Measurements from ENCODE around the gene GRAMD4.

GRAMD4 gene

DNA sequence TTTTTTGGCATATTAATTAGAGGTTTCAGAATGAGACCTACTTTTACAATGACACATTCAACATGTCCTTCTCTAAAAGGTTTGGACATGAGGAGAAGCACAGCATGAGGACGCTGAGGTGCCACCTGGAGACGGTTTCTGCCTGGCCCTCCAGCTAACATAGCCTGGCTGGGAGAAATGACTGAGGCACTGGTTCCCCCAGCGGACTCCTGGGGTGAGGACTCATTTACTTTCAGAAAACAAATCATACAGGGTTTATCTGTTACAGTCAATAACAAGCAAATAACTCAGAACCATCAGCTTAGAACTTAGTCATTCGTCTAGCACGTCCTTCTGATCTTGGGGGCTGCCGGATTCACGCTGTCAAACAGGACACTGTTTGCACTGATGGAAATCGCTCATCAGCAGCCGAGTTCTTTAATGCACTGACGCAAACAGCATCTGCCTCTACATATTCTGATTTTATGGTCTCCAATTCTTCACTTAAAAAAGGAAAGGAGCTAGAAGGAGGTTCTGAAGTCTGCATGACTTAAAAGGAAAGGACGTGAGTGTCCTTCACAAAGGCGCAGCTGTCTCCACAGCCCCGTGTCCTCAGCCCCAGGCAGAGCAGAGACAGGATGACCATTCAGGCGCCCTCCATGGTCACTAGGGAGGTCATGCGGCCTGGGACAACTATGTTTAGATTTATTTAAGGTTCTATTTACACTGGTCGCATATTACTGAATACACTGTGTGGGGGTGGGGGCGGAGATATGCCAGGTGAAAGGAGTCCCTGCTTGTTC, 73.6 kb downstream of the GRAMD4 start:
- no peak for DNase-seq (ENCODE audit: low read depth)

DNA sequence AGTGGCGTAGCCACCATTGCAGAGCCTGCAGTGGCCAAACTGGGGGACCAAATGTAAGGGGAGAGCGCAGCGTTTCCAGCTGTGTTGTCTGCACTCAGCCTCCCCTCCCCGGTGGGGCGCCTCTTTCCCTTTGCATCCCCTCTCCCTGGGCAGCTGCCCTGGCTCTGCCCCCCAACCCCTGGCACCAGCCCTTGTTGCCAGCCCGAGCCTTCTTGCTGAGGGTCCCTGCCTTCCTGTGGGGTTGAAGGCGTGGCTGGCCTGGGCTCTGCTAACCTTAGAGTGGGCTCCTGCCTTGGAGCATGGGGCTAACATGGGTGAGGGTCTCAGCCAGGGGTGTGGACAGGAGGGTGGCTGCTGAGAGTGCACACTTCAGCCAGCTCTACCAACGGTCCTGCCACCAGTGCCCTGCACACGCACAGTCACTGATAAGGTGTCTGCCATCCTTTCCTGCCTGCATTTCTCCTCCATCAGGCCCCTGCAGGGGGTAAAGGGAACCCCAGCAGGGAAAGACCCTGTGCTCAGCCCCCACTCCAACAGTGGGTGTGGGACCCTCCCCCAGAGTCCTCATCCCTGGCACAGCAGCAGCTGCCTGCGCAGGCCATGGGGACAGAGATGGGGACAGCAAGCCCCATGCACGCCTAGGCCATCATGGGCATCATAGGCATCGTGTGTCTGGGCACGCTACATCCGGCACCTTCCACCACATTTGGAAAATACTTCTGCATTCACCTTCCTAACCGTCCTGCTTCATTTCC, 74.4 kb downstream of the GRAMD4 start:
- DNase-seq (ENCODE audit: low read depth), result no peak

DNA sequence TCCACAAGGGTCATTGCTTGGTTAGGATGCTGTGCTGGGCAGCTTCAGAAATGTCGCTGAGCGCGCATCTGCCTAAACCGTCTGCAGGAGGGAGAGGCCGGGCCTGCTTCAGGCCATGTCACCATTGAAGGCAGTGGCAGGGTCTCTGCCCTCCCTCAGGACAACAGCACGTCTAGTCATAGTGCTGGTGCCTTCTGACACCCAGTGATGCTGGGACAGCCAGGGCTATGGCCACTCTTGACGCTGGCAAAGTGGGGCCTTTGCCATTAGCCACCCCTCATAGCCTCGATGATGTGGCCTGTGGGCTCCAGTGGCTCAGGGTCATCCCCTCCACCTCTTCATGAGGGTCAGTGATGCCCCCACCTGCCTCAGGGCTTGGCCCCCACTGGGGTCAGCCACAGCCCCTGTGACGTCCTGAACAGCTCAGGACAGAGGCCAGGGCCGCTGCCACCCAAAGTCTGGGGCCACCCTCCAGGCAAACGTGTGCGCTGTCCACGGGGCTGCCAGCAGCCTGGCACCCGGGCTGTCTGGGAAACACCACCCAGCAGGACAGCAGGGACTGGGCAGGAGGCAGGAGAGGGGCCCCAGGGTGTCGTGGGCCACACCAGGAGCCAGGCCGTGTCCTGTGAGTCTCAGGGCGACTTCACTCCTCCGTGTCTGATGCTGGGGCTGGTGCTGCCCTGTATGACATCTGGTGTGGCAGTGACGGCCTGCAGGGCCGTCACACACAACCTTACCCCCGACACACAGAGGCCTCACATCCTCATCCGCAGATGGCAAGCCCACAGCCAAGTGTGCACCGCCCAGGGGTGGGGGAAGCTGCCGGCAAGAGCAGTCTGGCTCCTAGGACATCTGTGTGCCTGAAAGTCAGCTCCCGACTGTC, 75.4 kb downstream of the GRAMD4 start:
- DNase-seq (ENCODE audit: low read depth), result no peak

DNA sequence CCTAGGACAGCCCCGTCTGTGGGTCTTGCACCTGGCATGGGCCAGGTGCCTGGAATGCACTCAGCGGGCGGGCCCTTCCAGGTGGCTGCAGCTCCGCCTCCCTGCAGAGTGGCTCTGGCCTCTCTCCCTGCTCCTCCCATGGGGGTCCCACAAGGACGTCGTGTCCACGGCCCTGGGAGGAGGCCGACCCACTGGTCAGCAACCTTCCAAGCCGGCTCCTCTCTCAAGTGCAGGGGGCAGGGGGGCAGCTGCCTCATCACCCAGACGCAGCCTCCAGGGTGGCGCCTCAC, 76.0 kb downstream of the GRAMD4 start:
- no peak for DNase-seq (ENCODE audit: low read depth)

DNA sequence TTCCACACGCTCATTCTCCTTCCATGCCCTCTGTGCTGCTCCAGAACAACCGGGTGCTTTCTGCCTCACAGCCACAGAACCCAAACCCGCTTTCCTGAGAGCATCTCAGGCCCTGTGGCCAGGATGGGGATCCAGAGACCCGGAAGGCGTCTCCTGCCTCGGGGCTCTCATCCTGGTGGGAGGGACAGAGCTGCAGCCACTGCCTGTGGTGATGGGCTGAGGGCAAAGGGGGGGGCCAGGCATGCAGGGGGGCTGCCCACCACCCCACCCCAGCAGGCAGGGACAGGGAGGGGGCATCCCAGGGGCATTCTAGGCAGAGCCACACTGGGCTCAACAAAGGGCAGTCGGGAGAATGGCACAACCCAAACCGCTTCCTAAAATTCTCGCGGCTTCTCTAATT, 76.4 kb downstream of the GRAMD4 start:
- no peak for DNase-seq (ENCODE audit: low read depth)

DNA sequence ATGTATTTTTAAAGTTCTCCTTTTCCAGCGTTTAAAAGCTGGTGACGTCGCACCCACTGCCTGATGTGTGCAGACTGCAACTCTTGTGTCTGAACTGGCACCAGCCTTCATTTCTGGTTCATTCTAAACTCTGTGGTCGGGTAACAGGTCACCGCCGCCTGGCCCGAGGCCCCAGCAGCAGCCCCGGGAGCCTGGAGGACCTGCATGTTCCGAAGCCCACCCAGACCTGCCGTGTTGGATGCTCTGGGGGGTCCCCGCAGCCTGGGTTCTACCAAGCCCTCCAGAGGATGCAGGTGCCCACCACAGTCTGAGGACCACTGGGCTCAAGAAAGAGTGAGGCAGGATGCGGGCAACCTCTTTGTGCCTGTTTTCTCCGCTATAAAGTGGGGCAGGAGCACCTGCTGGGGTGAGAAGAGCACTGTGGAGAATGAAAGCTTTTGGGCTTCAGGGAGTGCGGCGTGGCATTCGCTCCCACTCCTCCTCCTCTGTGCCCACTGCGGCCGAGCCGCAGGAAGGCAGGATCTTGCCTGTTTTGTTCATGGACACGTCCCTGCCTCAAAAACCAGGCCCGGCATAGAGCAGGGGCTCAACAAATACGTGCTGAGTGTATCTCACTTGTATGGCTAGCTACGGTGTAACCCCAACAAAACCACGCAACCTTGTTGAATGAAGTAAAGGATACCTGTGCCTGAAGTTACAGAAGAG, 77.8 kb downstream of the GRAMD4 start:
- DNase-seq (ENCODE audit: low read depth), result no peak

DNA sequence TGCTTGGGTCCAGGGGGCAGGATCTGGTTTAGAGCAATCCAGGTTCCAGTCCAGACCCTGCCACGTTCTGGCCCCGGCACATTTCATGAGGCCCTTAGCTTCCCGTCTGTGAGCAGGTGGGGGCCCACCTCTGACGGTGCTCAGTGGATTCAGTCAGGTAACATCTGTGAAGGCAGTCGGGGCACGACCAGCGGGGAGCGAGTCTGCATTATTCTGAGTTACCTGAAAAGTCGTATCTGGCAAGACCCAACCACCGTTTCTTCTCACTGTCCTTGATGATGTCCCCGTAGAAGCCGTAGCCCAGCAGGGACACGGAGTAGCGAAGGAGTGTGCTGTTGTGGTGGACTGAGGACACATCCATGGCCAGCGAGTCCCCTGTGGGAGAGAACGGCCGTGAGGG, 78.9 kb downstream of the GRAMD4 start:
- no peak for DNase-seq (ENCODE audit: low read depth)

DNA sequence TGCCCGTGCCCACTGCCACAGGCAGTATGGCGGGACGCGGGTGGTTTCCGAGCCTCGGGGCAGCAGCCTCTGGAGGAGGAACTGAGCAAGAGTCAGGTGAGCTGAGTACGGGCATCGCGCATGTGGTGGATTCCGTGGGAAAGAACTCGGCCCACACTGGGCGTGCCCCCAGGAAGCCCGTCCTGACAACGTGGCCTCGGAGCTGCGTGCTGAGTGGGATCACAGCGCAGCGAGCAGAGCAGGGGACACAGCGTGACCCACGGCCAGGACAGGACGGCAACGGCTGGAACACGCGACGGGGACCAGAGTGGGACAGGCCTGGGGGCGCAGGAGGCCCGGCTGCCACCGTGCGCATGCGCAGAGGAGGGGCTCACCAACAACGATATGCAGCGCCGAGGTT, 81.1 kb downstream of the GRAMD4 start:
- DNase-seq (ENCODE audit: low read depth), result no peak

DNA sequence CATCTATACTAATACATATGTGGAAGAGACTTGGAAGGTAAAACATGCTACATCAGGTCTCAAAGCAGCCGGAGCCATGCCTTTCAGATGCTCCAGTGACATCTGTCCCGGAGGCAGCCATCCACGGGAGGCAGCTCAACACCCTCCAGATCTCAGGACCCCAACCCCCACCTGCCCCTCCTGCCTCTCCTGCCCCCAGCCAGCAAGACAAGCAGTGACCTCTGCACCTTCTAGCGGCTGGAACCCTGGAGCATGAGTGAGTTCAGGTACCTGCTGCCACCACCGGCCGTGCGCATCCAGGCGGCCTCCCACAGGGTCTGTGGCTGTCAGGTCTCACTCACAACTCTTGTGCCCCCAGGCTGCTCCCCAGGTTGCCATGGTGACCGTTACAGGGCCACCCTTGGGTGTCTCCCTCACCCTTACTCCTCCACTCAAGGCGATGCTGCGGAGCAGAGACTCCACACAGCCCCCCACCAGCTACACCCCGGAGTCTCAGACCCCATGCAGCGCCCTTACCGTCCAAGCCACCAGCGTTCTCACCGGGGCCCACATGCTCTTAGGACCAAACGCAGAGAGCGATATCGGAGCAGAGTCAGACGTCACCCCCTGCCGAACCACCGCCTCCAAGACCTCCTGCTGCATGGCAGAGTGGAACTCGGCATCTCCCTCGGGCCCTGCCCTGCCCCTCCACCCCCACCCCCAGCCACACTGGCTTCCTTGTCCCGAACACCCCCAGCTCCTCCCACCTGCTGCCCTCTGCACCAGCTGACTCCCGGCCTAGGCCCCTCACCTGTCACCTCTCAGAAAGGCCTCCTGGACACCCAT, 83.2 kb downstream of the GRAMD4 start:
- DNase-seq (ENCODE audit: low read depth), result no peak

DNA sequence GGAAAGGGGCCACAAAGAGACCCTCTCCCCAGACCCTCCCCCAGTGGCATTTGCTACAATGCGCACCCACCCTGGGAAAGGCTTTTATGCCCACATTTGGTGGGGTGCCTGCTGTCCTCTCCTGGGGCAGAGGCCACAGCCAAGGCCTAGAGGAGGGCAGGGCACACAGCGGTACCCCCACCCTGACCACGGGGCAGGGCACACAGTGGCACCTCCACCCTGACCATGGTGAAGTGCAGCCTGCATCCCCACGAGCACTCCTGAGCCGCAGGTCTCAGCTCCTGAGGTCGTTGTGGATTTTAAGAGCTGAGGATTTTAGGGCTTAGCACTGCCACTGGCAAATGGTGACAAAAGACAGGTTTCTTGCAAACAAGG, 83.8 kb downstream of the GRAMD4 start:
- DNase-seq (ENCODE audit: low read depth), result no peak

DNA sequence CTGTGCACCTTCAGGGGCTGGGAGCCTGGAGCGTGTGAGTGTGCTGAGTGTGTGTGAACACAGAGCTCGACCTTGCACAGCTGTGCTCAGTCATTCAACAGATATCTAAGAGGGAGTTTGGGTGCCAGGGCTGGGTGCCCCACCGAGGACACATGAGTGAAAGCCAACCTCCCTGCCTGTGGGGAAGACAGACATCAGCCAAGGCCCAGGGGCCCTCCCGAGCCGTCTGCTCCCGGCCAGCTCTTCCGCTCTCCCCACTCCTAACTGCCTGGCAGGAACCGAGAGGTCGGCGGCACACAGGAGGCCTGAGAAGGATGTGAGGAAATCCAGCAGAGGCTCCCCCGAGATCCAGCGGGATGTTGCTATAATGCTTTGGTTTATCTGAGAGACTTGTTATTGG, 85.9 kb downstream of the GRAMD4 start:
- DNase-seq (ENCODE audit: low read depth), result no peak

DNA sequence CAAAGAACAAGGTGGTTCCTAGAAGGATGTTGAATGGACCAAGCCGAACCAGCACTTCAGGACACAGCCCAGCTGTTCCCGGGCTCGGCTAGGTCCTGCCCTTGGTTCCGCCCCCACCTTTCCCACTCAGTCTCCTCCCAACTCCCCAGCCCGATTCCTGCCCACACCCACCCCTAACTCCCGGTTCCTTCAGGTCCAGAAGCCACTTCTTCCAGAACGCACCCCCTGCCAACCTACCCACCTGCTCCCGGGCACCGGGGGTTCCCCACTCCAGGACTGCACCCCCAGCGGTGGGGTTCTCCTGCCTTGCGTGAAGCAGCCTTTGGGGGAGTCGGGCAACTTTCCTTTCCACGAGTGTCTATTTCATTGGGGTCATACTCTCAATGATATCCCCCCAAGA, 87.1 kb downstream of the GRAMD4 start:
- no peak for DNase-seq (ENCODE audit: low read depth)

DNA sequence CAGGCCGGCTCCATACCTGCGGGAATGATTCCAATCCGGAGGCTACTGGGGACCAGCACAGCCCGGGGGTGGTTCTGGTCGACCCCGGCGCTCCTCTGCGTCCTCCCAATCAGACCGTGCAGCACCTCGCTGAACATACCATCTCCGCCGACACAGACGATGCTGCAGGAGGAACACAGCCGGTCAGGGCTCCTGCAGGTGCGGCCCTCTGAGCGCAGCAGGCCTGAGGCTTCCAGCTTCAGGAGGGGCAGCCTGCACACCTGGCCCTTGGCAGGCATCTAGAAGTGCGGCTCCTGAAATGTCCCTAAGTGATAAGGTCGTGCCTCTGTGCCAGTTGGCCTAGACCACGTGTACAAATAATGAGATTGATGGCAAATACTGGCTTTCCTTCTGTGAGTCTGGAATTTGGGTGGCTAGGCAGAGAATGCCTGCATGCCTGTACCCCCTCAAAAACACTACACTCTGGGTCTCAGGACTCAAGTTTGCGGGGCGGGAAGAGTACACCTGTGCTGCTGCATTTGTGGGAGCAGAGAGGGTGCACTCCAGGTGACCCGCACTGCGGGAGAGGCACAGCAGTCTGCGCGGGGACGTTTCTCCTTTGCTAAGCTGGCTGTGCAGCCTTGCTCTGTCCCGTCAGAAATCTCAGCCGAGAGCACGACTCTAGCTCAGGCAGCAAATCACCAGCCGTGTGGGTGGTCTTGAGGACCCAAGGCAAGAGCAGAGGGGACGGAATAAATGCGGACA, 87.8 kb downstream of the GRAMD4 start:
- DNase-seq (ENCODE audit: low read depth), result no peak

DNA sequence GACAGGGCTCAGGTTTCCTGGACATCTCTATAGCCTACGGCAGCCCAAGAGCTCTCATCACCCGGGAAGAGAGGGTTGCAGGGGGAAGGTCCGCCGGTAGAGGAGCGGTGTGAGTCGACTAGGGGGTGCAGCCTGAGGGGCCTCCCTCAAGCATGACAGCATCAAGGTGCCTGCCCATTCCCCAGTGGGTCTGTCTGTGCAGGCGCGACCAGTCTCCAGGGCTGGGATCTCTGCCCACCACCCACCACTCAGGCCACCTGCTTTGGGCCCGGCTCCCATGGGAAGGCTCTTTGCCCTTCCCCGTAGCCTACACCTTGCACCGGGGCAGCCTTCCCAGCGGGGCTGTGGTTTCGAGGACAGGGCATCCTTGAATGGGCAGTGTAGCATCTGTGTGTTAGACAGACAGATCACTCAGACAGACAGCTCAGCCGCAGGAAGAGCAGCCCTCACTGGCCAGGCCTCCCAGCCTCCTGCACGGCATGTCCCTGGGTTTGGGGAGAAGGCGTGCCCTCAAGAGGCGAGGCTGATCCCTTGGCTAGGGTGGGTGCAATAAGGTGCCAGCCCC, 88.7 kb downstream of the GRAMD4 start:
- DNase-seq (ENCODE audit: low read depth), result no peak

DNA sequence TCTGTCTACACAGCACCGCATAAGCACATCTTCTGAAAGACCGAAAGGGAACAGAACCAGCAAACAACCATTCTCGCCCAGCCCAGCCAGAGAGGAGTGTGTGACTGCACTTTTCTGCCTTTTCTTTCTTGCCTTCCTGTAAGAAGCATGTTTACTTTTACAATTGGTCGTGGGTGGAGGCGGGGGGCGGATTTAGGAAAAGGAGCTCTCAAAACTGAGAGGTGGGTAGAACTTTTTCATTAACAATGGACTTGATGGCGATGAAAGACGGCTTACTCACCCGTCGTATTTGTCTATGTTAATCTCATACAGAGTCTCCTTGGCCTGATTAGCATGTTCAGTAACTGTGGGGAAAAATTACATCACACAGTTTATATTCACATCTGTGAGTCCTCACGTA, 90.6 kb downstream of the GRAMD4 start:
- no peak for DNase-seq (ENCODE audit: low read depth)

DNA sequence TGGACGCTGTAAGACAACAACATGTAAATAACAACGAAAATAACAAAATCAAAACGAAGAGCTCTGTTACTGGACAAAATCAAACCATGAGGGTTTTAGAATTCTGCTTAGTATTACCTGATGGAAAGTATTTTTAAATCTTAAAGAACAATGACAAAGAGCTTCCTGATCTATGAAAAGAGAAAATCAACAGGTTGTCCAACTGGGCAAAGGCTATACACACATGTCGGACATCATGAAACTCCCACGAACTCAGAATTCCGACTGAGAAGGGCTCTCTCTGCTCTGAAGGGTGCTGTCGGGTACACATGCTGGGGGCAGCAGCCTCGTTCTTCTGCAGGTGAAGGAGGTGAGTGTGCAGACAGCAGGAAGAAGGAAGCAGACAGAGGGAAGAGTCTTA, 92.1 kb downstream of the GRAMD4 start:
- no peak for DNase-seq (ENCODE audit: low read depth)

DNA sequence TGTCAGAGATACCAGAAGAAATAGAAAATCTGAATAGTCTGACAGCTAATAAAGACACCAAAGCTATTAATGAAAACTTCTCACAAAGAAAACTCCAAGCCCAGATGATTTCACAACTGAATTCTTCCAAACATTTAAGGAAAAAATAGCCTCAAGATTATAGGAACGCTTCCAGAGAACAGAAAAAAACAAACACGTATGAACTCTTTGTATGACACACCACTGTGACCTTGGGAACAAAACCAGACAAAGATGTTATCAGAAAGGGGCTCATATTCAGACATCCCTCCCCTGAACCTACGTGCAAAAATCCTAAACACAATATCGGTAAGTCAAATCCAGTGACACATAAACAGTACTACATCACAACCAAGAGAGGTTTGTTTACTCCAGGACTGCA, 94.4 kb downstream of the GRAMD4 start:
- no peak for DNase-seq (ENCODE audit: low read depth)

DNA sequence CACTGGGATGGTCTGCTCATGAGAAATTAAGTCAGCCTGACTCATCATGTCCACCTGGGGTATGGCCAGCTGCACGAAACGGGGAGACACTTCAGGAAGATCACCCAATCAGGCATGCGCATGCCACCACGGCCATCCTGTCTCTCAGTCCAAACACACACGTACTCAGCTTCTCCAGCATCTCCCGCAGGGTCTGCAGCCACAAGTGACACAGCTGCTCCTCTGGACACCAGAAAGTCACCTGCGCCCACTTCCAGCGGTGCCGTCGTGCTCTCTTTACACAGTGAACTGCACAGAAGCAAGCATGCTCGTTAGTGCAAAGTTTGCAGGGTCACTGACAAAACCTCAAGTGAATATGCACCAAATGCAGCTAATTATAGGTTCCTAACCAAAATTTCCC, 99.7 kb downstream of the GRAMD4 start:
- DNase-seq (ENCODE audit: low read depth), result no peak

DNA sequence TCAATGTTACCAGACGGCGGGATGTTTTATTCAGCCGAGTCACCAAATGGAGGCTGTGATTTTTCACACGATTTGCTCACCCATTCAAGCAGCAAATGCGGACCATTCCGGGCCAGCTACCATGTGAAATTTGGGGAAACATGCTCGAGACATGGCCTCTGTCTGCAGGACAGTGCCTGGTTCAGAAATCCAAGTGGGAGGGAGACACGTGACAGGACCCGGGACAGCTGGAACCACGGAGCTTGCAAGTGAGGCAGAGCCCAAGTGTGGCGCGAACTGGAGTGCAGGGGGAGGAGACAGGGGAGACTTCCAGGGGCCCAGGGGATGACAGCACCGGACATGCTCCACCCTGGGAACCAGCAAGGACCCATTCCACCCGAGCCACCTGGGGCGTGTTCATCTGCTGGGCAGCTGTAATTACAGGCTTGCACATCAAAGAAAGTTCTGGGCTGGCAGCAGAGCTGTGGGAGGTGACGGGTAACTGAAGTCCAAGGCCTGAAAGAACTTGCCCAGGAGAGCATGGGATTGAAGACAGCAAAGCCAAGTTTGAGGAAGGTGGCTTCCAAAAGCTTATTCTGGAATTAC, 101.4 kb downstream of the GRAMD4 start:
- DNase-seq (ENCODE audit: low read depth), result no peak

DNA sequence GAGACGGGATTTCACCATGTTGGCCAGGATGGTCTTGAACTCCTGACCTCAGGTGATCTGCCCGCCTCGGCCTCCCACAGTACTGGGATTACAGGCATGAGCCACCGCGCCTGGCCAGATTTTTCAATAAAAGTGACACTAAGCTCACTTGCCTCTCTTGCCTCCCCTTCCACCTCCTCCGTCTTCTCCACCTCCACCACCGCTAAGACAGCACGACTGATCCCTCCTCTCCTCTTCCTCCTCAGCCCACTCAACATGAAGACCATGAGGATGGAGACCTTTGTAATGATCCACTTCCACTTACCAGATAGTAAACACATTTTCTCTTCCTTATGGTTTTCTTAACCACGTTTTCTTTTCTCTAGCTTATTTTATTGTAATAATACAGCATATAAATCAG, 103.7 kb downstream of the GRAMD4 start:
- DNase-seq (ENCODE audit: low read depth), result no peak
